ENCODE measurements around the gene BIN1.

GRCh38 chr2:127076924-127077323 lies 30.0 kb downstream of the BIN1 start:
- no peak for TF ChIP-seq EZH2 (IDR thresholded peaks at IDR 0.05; ENCODE audit: insufficient read depth, poor library complexity, severe bottlenecking)
- TF ChIP-seq EZH2phosphoT487 (IDR thresholded peaks at IDR 0.05; ENCODE audit: insufficient read depth, low read depth): no peak
